Right cardiac atrium (tissue), 5 donors: ENCODE results near the gene SMIM24. TPM values are rescaled to one million over a fixed set of nuclear protein-coding genes. Genes with fewer than 3 reads are reported as not detected.
"Not testable (repeated sequence)": the region's sequence is repeated elsewhere in the genome, so short reads cannot be mapped to it uniquely, and the experiment has no call there.

Experiments used
- ATAC-seq, 2 donors: fragments of 200-7000 bp; cut with Tn5 transposase; one replicate each; pipeline versions ENCODE4 v1.8.0 to v1.9.1; 2020; ENCODE audit warnings: moderate library complexity in 2 of 2, mild to moderate bottlenecking in 1 of 2
- DNase-seq, 3 donors: peaks; one replicate each; pipeline ENCODE4 v3.0.0-alpha.2; 2020
- H3K27ac ChIP-seq: one replicate; pipeline ENCODE4 v1.5.1; 2013; ENCODE audit warnings: mild to moderate bottlenecking, low read length, control low read depth, moderate library complexity
- H3K27me3 ChIP-seq: one replicate; pipeline ENCODE4 v1.6.1; 2013; ENCODE audit not compliant: control insufficient read depth, insufficient read depth
- H3K4me1 ChIP-seq: one replicate; pipeline ENCODE4 v1.6.1; 2013; ENCODE audit warnings: low read length; ENCODE audit not compliant: control insufficient read depth, insufficient read depth
- H3K4me3 ChIP-seq: one replicate; pipeline ENCODE4 v1.5.1; 2013; ENCODE audit warnings: low read length, control low read depth
- H3K9me3 ChIP-seq: one replicate; pipeline ENCODE4 v1.6.1; 2013; ENCODE audit warnings: low read length; ENCODE audit not compliant: control insufficient read depth
- WGBS: extraction: QIAGEN DNeasy Blood & Tissue Kit; methylation state at CpG from one replicate; pipeline ENCODE4 v1.1.7; 2013; 5-methylcytosine and 5-hydroxymethylcytosine counted together
- intact Hi-C, 4 donors: fragments of 100-400 bp; cut with DNase I; formaldehyde crosslinking; loops; one replicate each; pipeline versions ENCODE4 v1.11.0 to v1.14.0; 2022 to 2023
- polyA plus RNA-seq: library from polyadenylated mRNA; stranded (reverse); fragments of 200-250 nt; gene quantifications from one replicate; pipeline ENCODE4 v1.2.3, GENCODE V29; 2013
- total RNA-seq, 4 donors: library from RNA; stranded (reverse); fragmentation: NEBNext Ultra II Directional; extraction: Animal tissue kit (Norgen Biotek cat#: 25700); gene quantifications; one replicate each; pipeline ENCODE4 v1.2.1, GENCODE V29; 2021
- donor health status: healthy with polysubstance abuse.
- donor health status: DM: no; HTN: yes; CAD: no.
- donor health status: DM: no; HTN: no; CAD: no.
- donor health status: DM: no; HTN: yes; CAD: no; lungs with severe emphysema.
- donor health status: DM: yes; HTN: yes; CAD: no.

SMIM24 gene
- total and polyA plus RNA-seq, 5 donors = not detected

DNA sequence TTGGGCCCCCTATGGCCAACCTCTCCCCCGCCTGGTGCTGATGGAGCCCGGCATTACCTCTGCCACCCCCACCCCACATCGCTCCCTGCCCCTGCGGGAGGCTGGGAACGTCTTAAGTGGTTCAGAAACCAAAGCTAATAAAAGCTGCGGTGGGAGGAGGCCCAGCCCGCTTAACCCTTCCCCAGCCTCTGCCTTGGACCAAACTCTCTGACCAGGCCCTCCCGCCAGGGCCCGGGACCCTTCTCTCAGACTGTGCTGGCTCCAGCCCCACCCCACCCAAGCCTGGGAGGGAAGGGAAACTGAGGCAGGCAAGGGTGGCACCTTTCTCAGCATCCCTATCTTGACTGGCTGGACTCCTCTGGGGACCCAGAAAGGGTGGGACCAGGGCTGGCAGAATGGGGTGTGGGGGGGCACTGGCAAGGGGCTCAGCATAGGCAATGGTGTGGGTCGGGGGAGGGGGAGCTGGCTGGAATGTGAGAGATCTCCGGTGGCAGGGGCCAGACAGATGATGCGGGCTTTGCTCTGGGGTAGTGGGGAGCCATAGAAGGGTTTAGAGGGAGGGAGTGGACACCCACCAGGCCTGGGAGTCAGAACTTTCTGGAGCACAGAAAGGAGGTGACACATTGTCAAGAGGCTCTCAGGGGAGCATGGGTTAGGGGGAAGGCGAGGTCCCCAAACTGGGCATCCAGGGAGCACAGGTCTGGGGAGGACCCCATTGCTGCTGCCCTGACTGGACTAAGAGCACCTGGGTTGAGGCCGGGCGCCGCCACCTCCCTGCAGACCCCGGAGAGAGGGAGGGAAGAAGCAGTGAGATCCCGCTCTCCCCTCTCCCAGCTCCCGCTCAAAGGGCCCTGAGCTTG lies 21.9 kb downstream of the SMIM24 start:
- DNase-seq (no peak), ATAC-seq (peak; percentile 3)
- Histone ChIP-seq H3K4me1 (peaks cover 12% of the 10 kb centered on the region), H3K9me3 (no peaks in the 10 kb centered on the region), H3K4me3 (no peak overlapping the region), H3K27me3 (no peaks in the 10 kb centered on the region), H3K27ac (peak overlapping the region; percentile 49)
- WGBS = 29% methylated on average over 19 of the region's 19 CpGs
- intact Hi-C loops = no loop called here

DNA sequence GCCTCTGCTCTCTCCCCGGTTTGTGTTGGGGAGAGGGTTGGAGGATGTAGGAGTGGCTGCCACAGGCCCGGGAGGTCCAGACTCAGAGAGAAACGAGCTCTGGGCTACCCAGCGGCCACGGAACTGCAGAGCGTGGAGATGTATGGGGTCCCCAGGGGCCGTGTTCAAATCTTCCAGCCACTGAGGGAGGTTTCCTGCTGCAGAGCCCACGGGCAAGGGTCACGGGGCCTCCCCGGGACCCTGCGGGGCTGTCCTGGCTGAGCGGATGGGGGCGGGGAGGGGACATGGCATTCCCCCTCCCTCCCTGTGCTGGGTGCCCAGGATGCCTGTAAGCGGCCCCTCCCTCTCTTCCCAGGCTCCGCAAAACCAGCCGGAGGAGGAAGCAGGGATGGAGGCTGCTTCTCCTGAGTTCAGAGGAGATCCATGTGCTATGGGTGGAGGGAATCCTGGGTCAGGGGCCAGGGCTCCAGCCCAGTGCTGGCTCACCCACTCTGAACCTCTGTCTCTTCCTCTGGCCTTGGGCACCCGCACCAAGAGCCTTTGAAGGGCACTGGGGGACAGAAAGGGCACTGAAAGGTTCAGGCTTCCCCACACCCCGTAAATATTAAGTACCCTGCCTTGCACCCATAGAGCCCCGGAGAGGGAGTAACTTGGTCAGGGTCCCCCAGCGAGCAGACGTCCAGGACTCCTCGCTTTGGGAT lies 22.6 kb downstream of the SMIM24 start:
- DNase-seq (peak; percentile 53 to 81 (median 76)), ATAC-seq (peak; percentile 0 to 12)
- no peaks in the 10 kb centered on the region for H3K9me3 ChIP-seq
- intact Hi-C loops = no loop called here
- peak overlapping the region; percentile 49 for H3K27ac ChIP-seq
- no peaks in the 10 kb centered on the region for H3K27me3 ChIP-seq
- peaks cover 12% of the 10 kb centered on the region for H3K4me1 ChIP-seq
- H3K4me3 ChIP-seq = no peak overlapping the region
- WGBS = 29% methylated on average over 22 of the region's 22 CpGs

DNA sequence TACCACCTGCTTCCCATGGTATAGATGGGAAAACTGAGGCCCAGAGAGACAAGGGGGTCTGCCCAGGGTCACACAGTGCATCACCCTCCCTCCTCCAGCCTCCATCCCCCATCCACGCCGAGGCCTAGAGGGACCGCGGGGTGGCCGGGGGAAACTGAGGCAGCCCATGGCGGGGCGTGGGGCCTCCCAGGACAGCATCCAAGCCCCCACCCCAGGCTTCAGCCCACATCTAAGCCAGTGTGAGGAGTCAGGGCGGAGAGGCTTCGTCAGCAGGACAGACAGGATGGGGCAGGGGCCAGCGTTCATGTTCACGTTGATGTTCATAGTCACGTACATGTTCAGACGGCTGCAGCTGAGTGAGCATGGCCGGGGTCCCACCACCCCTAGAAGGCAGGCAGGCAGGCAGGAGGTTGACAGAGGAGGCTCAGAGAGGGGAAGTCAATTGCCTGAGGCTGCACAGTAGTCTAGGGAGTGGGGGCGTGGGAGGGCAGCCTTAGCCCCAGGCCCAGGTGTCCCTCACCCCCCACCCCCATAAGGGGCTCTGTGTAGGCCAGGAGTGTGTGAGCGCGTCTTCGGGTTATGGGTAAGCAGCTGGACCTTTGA lies 23.3 kb downstream of the SMIM24 start:
- H3K27ac ChIP-seq = peak overlapping the region; percentile 49
- H3K9me3 ChIP-seq = no peaks in the 10 kb centered on the region
- peaks cover 12% of the 10 kb centered on the region for H3K4me1 ChIP-seq
- intact Hi-C loops = no loop called here
- no peak overlapping the region for H3K4me3 ChIP-seq
- no peak for ATAC-seq
- WGBS = 68% methylated on average over 18 of the region's 18 CpGs
- DNase-seq = no peak
- no peaks in the 10 kb centered on the region for H3K27me3 ChIP-seq

DNA sequence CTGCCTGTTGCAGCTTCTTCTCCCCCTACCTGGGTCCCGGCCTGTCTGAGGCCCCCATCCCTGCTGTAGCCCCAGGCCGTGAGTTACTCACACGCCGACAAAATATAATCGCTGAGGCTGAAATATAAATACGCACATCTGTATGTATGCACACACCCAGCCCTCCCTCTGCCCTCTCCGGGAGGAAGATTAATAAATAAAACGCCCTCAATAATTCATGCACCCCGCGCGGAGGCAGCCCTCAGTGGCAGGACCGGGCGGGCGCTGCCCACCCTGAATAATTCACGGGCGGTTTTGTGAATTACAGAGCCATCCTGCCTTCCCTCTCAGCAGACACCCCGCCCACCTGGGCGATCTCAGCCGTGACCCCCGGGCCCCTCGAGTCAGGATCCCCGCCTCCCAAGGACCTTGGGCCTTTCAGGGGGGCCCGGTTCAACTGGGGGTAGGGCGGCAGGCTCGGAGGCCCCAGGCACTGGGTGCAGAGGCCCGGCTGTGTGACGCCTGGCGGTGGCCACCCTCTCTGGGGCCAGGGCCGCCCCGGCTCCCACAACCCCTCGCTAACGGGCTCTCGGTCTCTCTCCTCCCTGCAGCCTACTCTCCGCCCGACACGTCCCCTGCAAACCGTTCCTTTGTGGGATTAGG lies 24.2 kb downstream of the SMIM24 start:
- no peak for ATAC-seq
- 86% methylated on average over 37 of the region's 37 CpGs for WGBS

DNA sequence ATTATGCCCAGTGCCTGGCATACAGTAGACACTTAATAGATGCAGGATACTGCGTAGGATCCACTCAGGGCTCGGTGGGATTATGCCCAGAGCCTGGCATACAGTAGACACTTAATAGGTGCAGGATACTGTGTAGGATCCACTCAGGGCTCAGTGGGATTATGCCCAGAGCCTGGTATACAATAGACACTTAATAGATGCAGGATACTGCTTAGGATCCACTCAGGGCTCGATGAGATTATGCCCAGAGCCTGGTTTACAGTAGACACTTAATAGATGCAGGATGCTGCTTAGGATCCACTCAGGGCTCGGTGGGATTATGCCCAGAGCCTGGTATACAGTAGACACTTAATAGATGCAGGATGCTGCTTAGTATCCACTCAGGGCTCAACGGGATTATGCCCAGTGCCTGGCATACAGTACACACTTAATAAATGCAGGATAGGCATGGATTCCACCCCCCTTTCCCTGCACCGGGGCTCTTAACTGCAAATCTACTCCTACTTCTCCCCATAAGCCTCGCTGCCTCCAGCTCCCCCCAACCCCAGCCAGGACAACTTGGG lies 24.9 kb downstream of the SMIM24 start:
- WGBS = 92% methylated on average over 7 of the region's 7 CpGs
- DNase-seq (no peak), ATAC-seq (no peak)
- H3K4me1 ChIP-seq = peaks cover 12% of the 10 kb centered on the region
- no peak overlapping the region for H3K27ac ChIP-seq
- no peaks in the 10 kb centered on the region for H3K27me3 ChIP-seq
- no peak overlapping the region for H3K4me3 ChIP-seq
- intact Hi-C loops = no loop called here
- no peaks in the 10 kb centered on the region for H3K9me3 ChIP-seq

More for the DNA sequence above, 24.2 kb downstream of the SMIM24 start:
- H3K4me1 ChIP-seq = peaks cover 12% of the 10 kb centered on the region
- no peaks in the 10 kb centered on the region for H3K27me3 ChIP-seq
- no peak for DNase-seq
- intact Hi-C loops = no loop called here
- H3K4me3 ChIP-seq = no peak overlapping the region
- H3K9me3 ChIP-seq = no peaks in the 10 kb centered on the region
- no peak overlapping the region for H3K27ac ChIP-seq

DNA sequence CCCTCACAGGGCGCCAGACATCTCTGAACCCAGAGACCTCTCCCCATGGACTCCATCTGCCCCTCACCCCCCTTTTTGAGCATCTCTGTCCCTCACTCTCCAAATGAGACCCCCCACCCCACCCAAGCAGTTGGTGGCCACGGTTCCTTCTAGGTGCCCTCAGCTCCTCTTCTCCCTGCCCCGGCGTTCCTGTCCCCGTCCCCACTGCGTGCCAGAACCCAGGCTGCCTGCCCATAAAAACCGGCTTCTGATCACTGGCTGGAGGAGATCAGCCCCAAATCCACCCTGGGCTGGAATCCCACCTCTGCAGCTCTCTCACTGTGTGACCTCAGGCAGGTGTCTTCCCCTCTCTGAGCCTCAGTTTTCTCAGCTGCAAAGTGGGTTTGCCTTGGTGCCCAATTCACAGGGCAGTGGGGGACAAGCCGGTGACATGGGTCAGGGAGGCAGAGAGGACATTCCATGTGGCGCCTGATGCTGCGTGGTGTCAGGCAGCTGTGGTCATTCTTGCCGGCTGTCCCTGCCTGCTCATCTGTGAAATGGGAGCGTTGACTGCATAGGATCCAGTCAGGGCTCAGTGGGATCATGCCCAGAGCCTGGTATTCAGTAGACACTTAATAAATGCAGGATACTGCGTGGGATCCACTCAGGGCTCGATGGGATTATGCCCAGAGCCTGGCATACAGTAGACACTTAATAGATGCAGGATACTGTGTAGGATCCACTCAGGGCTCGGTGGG lies 25.5 kb downstream of the SMIM24 start:
- 96% methylated on average over 15 of the region's 15 CpGs for WGBS
- Histone ChIP-seq H3K27ac (no peak overlapping the region), H3K4me3 (no peak overlapping the region), H3K4me1 (peaks cover 8% of the 10 kb centered on the region), H3K9me3 (no peaks in the 10 kb centered on the region), H3K27me3 (no peaks in the 10 kb centered on the region)
- intact Hi-C loops = no loop called here
- DNase-seq = no peak
- ATAC-seq = no peak

DNA sequence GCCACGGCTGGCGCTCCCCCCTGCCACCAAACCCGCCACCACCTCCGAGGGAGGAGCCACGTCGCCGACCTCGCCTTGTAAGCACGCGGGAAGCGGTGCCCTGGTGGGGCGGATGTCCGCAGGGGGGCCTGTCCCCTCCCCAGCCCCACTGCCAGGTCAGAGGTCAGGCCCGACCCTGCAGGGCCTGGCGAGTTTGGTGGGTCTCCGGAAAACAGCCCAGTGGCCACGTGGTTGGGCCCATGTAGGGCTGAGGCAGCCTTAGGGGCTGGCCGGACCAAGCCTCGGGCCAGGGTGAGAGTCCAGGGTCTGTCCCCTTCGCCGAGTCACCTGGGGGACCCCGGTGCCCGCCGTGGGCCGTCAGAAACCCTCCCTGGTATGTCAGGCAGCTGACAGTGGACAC lies 26.5 kb downstream of the SMIM24 start:
- DNase-seq = peak in 1 of 3 donors; percentile 74
- ATAC-seq = no peak
- no peak overlapping the region for H3K27ac ChIP-seq
- no peaks in the 10 kb centered on the region for H3K27me3 ChIP-seq
- WGBS = 87% methylated on average over 25 of the region's 25 CpGs
- no peak overlapping the region for H3K4me3 ChIP-seq
- H3K4me1 ChIP-seq = peaks cover 8% of the 10 kb centered on the region
- intact Hi-C loops = no loop called here
- no peaks in the 10 kb centered on the region for H3K9me3 ChIP-seq

DNA sequence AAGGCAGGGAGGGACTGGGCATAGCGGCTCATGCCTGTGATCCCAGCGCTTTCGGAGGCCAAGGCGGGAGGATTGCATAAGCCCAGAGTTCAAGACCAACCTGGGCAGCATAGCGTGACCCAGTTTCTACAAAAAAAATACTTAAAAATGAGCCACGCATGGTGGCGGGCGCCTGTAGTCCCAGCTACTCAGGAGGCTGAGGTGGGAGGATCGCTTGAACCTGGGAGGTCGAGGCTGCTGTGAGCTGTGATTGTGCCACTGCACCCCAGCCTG lies 27.4 kb downstream of the SMIM24 start:
- H3K9me3 ChIP-seq, H3K27ac ChIP-seq, H3K27me3 ChIP-seq, intact Hi-C loops, DNase-seq, ATAC-seq, H3K4me3 ChIP-seq, H3K4me1 ChIP-seq: not testable (repeated sequence)
- 97% methylated on average over 10 of the region's 10 CpGs for WGBS

DNA sequence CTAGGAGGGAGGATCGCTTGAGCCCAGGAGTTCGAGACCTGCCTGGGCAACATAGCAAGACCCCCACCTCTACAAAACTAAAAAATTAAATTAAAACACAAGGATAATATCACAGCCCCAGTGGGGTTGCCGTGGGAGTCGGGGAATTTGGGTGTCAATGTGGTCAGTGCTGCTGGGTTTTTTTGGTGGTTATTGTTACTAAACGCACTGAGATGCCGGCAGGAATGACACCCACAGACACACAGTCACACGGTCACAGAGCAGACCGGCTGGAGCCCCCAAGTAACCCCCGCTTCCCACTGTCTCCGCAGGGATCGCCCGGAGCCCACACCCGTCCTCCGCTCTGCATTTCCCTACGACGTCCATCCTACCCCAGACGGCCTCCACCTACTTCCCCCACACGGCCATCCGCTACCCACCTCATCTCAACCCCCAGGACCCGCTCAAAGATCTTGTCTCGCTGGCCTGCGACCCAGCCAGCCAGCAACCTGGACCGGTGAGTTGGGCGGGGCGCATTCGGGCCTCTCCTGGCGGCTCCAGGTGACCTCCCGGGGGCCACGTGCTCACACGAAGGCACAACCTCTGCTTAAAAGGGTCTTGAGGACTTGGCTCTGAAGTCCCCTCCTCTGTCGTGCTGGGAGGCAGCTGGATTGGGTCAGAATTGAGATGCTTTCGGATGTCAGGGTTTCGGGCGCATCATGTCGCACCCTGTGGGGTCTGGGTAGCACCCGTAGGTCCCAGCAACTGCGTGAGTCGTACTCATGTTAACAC lies 28.0 kb downstream of the SMIM24 start:
- Histone ChIP-seq H3K27me3 (no peaks in the 10 kb centered on the region), H3K27ac (no peak overlapping the region), H3K4me1 (no peaks in the 10 kb centered on the region), H3K4me3 (no peak overlapping the region), H3K9me3 (no peaks in the 10 kb centered on the region)
- DNase-seq = peak in 1 of 3 donors; percentile 32
- intact Hi-C loops = no loop called here
- WGBS = 93% methylated on average over 38 of the region's 38 CpGs
- ATAC-seq = no peak

DNA sequence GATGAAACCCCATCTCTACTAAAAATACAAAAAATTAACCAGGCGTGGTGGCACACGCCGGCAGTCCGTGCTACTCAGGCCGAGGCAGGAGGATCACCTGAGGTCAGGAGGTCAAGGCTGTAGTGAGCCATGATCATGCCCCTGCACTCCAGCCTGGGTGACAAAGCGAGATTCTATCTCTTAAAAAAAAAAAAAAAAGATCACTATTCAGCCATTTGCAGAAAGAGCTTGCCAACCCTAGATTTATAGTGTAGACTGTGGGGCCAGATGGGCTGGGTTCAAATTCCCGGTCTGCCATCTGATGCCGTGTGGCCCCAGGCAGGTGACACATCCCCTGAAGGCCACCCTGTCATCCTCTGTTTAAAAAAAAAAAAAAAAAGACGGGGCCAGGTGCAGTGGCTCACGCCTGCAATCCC lies 28.9 kb downstream of the SMIM24 start:
- Histone ChIP-seq H3K27ac (peak overlapping the region; percentile 73), H3K9me3 (no peaks in the 10 kb centered on the region), H3K27me3 (no peaks in the 10 kb centered on the region), H3K4me1 (no peaks in the 10 kb centered on the region), H3K4me3 (no peak overlapping the region)
- no peak for ATAC-seq
- DNase-seq = no peak
- intact Hi-C loops = no loop called here
- 79% methylated on average over 10 of the region's 10 CpGs for WGBS
